Ishikawa (cell line): ENCODE results near the gene GLOD4.

ENCODE experiments used
- CREB1 ChIP-seq: IDR thresholded peaks from 2 replicates; pipeline ENCODE4 v1.6.1; 2012; ENCODE audit warnings: low read depth
- FOXM1 ChIP-seq: IDR thresholded peaks from 2 replicates; pipeline ENCODE4 v1.6.1; 2012; ENCODE audit warnings: low read depth, borderline replicate concordance
- TAF1 ChIP-seq: IDR thresholded peaks from 2 replicates; pipeline ENCODE4 v1.6.1; 2012; ENCODE audit warnings: low read depth, mild to moderate bottlenecking
- TCF12 ChIP-seq: IDR thresholded peaks from 2 replicates; pipeline ENCODE4 v1.6.1; 2012; ENCODE audit warnings: low read depth
- TF ChIP-seq, protein P1 (sequence below): IDR thresholded peaks from 2 replicates; pipeline ENCODE4 v1.6.1; 2012; ENCODE audit warnings: low read depth, mild to moderate bottlenecking

DNA sequence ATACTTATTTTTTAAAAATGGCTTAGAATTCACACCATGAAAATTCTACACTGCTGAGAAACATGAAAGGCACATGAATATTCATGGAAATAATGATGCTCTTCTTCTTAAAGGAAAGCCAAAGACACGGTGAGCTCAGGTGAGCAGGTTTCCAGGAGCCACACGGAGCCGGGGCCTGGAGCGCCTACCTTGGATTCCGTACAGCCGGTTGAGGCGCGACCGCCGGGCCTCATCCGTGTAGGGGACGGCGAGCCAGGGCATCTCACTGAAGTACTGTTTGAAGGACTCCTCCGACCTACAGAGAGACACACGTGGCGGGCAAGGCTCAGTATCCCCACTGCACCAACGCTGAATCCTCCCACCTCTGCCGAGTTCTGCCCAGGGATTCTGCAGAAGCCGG, 37.2 kb upstream of the GLOD4 start:
- TF ChIP-seq CREB1 (no peak), TCF12 (no peak), FOXM1 (no peak), TAF1 (no peak)
- TF ChIP-seq, protein P1, sequence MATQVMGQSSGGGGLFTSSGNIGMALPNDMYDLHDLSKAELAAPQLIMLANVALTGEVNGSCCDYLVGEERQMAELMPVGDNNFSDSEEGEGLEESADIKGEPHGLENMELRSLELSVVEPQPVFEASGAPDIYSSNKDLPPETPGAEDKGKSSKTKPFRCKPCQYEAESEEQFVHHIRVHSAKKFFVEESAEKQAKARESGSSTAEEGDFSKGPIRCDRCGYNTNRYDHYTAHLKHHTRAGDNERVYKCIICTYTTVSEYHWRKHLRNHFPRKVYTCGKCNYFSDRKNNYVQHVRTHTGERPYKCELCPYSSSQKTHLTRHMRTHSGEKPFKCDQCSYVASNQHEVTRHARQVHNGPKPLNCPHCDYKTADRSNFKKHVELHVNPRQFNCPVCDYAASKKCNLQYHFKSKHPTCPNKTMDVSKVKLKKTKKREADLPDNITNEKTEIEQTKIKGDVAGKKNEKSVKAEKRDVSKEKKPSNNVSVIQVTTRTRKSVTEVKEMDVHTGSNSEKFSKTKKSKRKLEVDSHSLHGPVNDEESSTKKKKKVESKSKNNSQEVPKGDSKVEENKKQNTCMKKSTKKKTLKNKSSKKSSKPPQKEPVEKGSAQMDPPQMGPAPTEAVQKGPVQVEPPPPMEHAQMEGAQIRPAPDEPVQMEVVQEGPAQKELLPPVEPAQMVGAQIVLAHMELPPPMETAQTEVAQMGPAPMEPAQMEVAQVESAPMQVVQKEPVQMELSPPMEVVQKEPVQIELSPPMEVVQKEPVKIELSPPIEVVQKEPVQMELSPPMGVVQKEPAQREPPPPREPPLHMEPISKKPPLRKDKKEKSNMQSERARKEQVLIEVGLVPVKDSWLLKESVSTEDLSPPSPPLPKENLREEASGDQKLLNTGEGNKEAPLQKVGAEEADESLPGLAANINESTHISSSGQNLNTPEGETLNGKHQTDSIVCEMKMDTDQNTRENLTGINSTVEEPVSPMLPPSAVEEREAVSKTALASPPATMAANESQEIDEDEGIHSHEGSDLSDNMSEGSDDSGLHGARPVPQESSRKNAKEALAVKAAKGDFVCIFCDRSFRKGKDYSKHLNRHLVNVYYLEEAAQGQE, result no peak
